Stimulated activated CD8-positive, alpha-beta memory T cell treated with anti-CD3 and anti-CD28 coated beads, Interleukin-4, amount 100 ng/mL, for 48 hours (primary cell): ENCODE data around the gene ARMC12.
"Not testable (repeated sequence)": the region's sequence is repeated elsewhere in the genome, so short reads cannot be mapped to it uniquely, and the experiment has no call there.

Experiments
- DNase-seq: peaks from one replicate; pipeline ENCODE4 v3.0.0-alpha.2; 2020

Gene ARMC12

GRCh38 chr6:35718911-35719381 lies 17.9 kb upstream of the ARMC12 start:
- peak; percentile 67 for DNase-seq

GRCh38 chr6:35719404-35719829 lies 17.4 kb upstream of the ARMC12 start:
- no peak for DNase-seq

- DNase-seq = peak; percentile 61
Observed at GRCh38 chr6:35719830-35720733, 16.8 kb upstream of the ARMC12 start.

- no peak for DNase-seq
Observed at GRCh38 chr6:35722121-35722761, 14.6 kb upstream of the ARMC12 start.

GRCh38 chr6:35723587-35723986 lies 13.2 kb upstream of the ARMC12 start:
- no peak for DNase-seq

- DNase-seq = no peak
Observed at GRCh38 chr6:35724059-35724458, 12.8 kb upstream of the ARMC12 start.

GRCh38 chr6:35724471-35724870 lies 12.4 kb upstream of the ARMC12 start:
- no peak for DNase-seq

GRCh38 chr6:35725081-35725708 lies 11.6 kb upstream of the ARMC12 start:
- DNase-seq = no peak

GRCh38 chr6:35725721-35726438 lies 11.0 kb upstream of the ARMC12 start:
- DNase-seq = no peak

GRCh38 chr6:35727231-35727934 lies 9.4 kb upstream of the ARMC12 start:
- DNase-seq = peak; percentile 69

- peak; percentile 88 for DNase-seq
Observed at GRCh38 chr6:35727935-35728682, 8.7 kb upstream of the ARMC12 start.

- DNase-seq = no peak
Observed at GRCh38 chr6:35728683-35729678, 7.9 kb upstream of the ARMC12 start.

- DNase-seq = no peak
Observed at GRCh38 chr6:35729722-35730121, 7.1 kb upstream of the ARMC12 start.

- DNase-seq = no peak
Observed at GRCh38 chr6:35730745-35731413, 6.0 kb upstream of the ARMC12 start.

GRCh38 chr6:35731414-35731735 lies 5.5 kb upstream of the ARMC12 start:
- peak; percentile 100 for DNase-seq

GRCh38 chr6:35731736-35732532 lies 4.9 kb upstream of the ARMC12 start:
- peak; percentile 97 for DNase-seq

GRCh38 chr6:35733633-35734032 lies 3.2 kb upstream of the ARMC12 start:
- no peak for DNase-seq

GRCh38 chr6:35734319-35734718 lies 2.5 kb upstream of the ARMC12 start:
- DNase-seq = not testable (repeated sequence)

- DNase-seq = no peak
Observed at GRCh38 chr6:35735452-35735851, 1.4 kb upstream of the ARMC12 start.
